Femur (tissue), 1 donor: ENCODE results near the gene GPT2.

ENCODE experiments used
- DNase-seq: peaks from one replicate; pipeline ENCODE4 v3.0.0-alpha.2; 2017

GPT2 gene

GRCh38 chr16:46899443-46900143, 15.4 kb downstream of the GPT2 start:
- DNase-seq, result no peak

- DNase-seq, result no peak
These were observed 16.5 kb downstream of the GPT2 start for GRCh38 chr16:46900455-46901235.

DNA sequence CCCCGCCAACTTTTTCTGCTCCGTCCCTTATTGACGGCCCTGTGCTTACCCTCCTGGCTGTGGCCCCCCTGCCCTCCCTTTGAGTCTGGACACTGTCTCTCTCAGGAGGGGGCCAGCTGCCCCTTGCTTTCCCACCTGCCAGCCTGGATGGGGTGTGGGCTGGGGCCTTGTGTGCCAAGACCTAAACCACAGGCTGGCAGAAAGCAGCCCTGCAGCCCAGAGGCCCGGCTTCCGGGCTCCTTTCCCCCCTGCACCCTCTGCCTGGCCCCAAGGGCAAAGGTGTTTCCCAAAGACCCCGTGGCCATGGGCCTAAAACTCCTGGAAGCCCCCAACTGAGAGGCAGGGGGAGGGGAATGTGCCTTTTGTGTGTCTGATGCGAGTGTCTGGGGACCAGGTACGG, 17.5 kb downstream of the GPT2 start:
- DNase-seq, result no peak

DNA sequence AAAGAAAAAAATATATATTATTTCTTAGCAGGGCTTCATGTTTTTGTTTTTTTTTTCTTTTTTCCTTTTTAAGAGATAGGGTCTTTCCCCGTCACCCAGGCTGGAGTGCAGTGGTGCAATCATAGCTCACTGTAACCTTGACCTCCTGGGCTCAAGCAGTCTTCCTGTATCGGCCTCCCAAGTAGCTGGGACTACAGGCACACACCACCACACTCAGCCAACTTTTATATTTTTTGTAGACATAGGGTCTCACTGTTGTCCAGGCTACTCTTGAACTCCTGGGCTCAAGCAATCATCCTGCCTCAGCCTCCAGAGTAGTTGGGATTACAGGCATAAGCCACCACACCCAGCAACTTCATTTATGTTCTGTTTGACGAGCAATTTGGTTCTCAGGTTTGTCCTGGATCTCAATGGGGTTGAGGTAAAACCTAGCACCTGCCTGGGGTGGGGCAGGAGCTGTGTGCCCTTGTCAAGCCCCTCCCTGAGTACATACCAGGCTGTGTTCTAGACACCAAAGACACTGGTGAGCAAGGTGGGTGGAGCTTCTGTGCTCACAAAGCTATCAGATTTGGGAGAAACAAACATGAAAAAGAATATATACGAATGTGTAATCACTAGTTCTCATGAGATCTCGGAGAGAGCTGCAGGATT, 19.2 kb downstream of the GPT2 start:
- DNase-seq, result no peak

GRCh38 chr16:46904471-46904870, 20.3 kb downstream of the GPT2 start:
- no peak for DNase-seq

DNA sequence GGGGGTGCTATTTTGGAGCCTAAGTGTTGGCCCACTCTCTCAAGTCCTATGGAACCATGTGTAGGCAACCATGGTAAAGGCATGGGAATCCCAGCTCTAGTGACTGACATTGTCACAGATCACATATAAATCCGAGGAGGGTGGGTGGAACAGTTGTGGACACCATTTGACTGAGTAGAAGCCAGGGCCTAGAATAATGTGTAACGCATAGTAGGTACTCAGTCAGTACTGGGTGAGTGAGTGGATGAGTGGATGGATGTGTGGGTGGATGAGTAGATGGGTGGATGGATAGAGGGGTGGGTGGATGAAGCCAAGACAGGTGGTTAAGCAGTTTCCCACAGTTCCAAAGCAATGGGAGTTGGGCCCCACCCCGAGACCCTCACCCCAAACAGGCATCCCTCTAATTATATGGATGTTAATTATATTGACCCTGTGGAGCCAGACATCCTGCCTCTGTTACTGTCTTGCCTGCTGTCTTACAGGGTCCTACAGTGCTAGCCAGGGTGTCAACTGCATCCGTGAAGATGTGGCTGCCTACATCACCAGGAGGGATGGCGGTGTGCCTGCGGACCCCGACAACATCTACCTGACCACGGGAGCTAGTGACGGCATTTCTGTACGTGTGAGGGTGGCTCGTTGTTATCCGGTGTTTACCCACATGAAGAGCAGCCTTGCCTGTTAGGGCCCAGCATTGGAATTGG, 22.3 kb downstream of the GPT2 start:
- no peak for DNase-seq

GRCh38 chr16:46907061-46907774, 23.1 kb downstream of the GPT2 start:
- no peak for DNase-seq

GRCh38 chr16:46908540-46909372, 24.6 kb downstream of the GPT2 start:
- DNase-seq, result peak; percentile 64

- DNase-seq, result no peak
These were observed 26.9 kb downstream of the GPT2 start for GRCh38 chr16:46911038-46911437.

- DNase-seq, result no peak
These were observed 27.5 kb downstream of the GPT2 start for GRCh38 chr16:46911650-46912049.

GRCh38 chr16:46914556-46915201, 30.5 kb downstream of the GPT2 start:
- no peak for DNase-seq

DNA sequence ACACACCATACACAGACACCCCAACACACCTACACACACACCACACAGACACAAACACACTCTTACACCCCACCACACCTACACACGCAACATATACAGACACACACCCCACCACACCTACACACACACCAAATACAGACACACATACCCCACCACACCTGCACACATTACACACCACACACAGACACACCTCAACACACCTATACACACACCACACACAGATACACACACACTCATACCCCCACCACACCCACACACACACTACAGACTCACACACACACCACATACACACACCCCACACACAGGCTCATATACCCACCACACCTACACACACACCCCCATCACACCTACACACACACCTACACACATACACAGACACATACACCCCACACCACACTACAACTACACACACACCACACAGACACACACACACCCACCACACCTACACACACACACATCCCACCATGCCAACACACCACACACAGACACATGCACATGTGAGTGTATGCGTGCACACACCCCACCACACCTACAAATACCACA, 31.4 kb downstream of the GPT2 start:
- no peak for DNase-seq

GRCh38 chr16:46916980-46917379, 32.8 kb downstream of the GPT2 start:
- no peak for DNase-seq

- no peak for DNase-seq
These were observed 34.2 kb downstream of the GPT2 start for GRCh38 chr16:46918400-46918799.

GRCh38 chr16:46918905-46919792, 35.0 kb downstream of the GPT2 start:
- no peak for DNase-seq

- no peak for DNase-seq
These were observed 36.4 kb downstream of the GPT2 start for GRCh38 chr16:46920402-46921068.

DNA sequence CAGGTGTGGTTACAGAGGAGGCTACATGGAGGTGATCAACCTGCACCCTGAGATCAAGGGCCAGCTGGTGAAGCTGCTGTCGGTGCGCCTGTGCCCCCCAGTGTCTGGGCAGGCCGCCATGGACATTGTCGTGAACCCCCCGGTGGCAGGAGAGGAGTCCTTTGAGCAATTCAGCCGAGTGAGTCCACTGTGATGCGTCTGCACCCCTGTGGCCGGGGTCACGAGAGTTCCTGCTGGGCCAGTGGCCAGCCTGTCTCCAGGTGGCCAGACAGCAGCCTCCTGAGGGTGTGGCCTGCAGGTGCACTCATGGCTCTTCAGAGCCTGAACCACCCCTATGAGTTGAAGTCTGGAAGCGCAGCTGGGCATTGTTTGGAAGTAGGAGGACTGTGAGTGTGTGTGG, 38.1 kb downstream of the GPT2 start:
- DNase-seq, result no peak

DNA sequence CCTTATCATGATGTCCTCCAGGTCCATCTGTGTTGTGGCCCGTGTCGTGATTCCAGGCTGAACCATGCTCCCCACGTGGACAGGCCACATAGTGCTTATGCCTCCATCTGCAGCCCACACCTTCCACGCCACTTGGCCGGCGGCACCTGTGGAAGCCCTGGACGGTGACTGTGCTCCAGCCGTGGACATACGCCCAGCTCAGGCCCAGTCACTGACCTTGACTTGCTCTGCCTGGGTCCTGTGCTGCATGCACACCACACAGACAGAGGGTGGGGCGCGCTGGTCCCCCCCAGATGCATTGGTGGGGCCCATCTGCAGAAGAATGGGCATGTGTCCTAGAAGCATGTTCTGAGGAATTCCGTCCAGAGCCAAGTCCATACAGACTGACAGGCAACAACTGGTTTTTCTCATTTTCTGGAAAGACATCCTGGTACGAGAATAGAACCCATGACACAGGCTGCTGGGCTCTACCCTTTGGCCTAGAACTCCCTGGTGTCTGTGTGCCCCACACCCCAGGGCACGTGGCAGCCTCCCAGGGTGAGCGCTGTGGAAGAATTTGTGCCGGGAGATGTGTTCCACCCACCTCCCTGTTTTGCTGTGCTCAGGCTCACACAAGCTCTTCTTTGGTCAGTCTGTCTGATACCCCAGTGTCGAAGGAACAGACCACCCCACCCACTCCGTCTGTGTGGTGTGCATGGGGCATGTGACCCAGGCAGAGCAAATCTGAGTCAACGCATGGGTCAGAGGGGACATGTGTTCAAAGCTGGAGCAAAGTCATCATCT, 39.5 kb downstream of the GPT2 start:
- DNase-seq, result no peak
